Ectodermal cell (in vitro differentiated cells): ENCODE data around the gene EML1.

ENCODE experiments used
- H3K27ac ChIP-seq: 2 replicates; pipeline ENCODE4 v1.7.0; 2013; ENCODE audit warnings: mild to moderate bottlenecking, low read depth, low read length; ENCODE audit not compliant: insufficient read depth, poor library complexity, severe bottlenecking
- H3K27me3 ChIP-seq: 2 replicates; pipeline ENCODE4 v1.7.0; 2013; ENCODE audit warnings: mild to moderate bottlenecking, low read length; ENCODE audit not compliant: insufficient read depth, control insufficient read depth, poor library complexity, severe bottlenecking
- H3K36me3 ChIP-seq: one replicate; pipeline ENCODE4 v1.7.0; 2013; ENCODE audit warnings: low read length; ENCODE audit not compliant: control insufficient read depth, insufficient read depth
- H3K4me1 ChIP-seq: one replicate; pipeline ENCODE4 v1.7.0; 2013; ENCODE audit warnings: low read length; ENCODE audit not compliant: control insufficient read depth, insufficient read depth
- H3K4me3 ChIP-seq: 2 replicates; pipeline ENCODE4 v1.7.0; 2013; ENCODE audit warnings: low read depth, low read length, control low read depth; ENCODE audit not compliant: insufficient read depth
- H3K9me3 ChIP-seq: 2 replicates; pipeline ENCODE4 v1.7.0; 2013; ENCODE audit warnings: mild to moderate bottlenecking, low read length, moderate library complexity; ENCODE audit not compliant: control insufficient read depth
- WGBS, 2 experiments: methylation state at CpG; one replicate each; pipeline ENCODE4 v1.1.7; 2013; ENCODE audit warnings: missing lambda C conversion rate in 2 of 2; 5-methylcytosine and 5-hydroxymethylcytosine counted together

The EML1 gene

GRCh38 chr14:99971941-99972747 lies 178.9 kb downstream of the EML1 start:
- H3K4me3 ChIP-seq = peak overlapping the region; percentile 88
- WGBS, 2 experiments = 1% methylated on average over 79 of the region's 79 CpGs
- no peaks in the 10 kb centered on the region for H3K9me3 ChIP-seq
- peaks cover 4% of the 10 kb centered on the region for H3K36me3 ChIP-seq
- no peaks in the 10 kb centered on the region for H3K4me1 ChIP-seq
- no peak overlapping the region for H3K27ac ChIP-seq
- peaks cover 20% of the 10 kb centered on the region for H3K27me3 ChIP-seq

GRCh38 chr14:99972748-99973466 lies 179.7 kb downstream of the EML1 start:
- 68 to 85% methylated on average over 8 to 11 of the region's 11 CpGs for WGBS, 2 experiments
- Histone ChIP-seq H3K27me3 (peaks cover 20% of the 10 kb centered on the region), H3K4me3 (peak overlapping the region; percentile 88), H3K4me1 (no peaks in the 10 kb centered on the region), H3K27ac (no peak overlapping the region), H3K36me3 (peaks cover 4% of the 10 kb centered on the region), H3K9me3 (no peaks in the 10 kb centered on the region)

- Histone ChIP-seq H3K27me3 (peaks cover 9% of the 10 kb centered on the region), H3K27ac (no peak overlapping the region), H3K9me3 (no peaks in the 10 kb centered on the region), H3K36me3 (peaks cover 4% of the 10 kb centered on the region), H3K4me3 (no peak overlapping the region), H3K4me1 (no peaks in the 10 kb centered on the region)
These were observed 182.0 kb downstream of the EML1 start for GRCh38 chr14:99975190-99975589.

GRCh38 chr14:99976021-99976420 lies 182.8 kb downstream of the EML1 start:
- Histone ChIP-seq H3K27me3 (peaks cover under 1% of the 10 kb centered on the region), H3K9me3 (no peaks in the 10 kb centered on the region), H3K4me1 (no peaks in the 10 kb centered on the region), H3K27ac (no peak overlapping the region), H3K4me3 (no peak overlapping the region), H3K36me3 (peaks cover 4% of the 10 kb centered on the region)
- WGBS, 2 experiments = no CpG with 5 or more reads among the region's 1 CpG

GRCh38 chr14:99976681-99977080 lies 183.5 kb downstream of the EML1 start:
- H3K36me3 ChIP-seq = peaks cover 4% of the 10 kb centered on the region

GRCh38 chr14:99980299-99980698 lies 187.1 kb downstream of the EML1 start:
- H3K27ac ChIP-seq = no peak overlapping the region
- H3K9me3 ChIP-seq = no peaks in the 10 kb centered on the region
- H3K4me1 ChIP-seq = no peaks in the 10 kb centered on the region
- H3K4me3 ChIP-seq = no peak overlapping the region
- peaks cover 3% of the 10 kb centered on the region for H3K36me3 ChIP-seq
- WGBS, 2 experiments = 92 to 98% methylated on average over 7 of the region's 7 CpGs
- no peaks in the 10 kb centered on the region for H3K27me3 ChIP-seq

More at GRCh38 chr14:99976681-99977080, 183.5 kb downstream of the EML1 start:
- 89 to 100% methylated on average over 3 of the region's 3 CpGs for WGBS, 2 experiments
- Histone ChIP-seq H3K27me3 (no peaks in the 10 kb centered on the region), H3K4me3 (no peak overlapping the region), H3K4me1 (no peaks in the 10 kb centered on the region), H3K27ac (no peak overlapping the region), H3K9me3 (no peaks in the 10 kb centered on the region)

GRCh38 chr14:99981806-99982205 lies 188.6 kb downstream of the EML1 start:
- no peak overlapping the region for H3K4me3 ChIP-seq
- H3K9me3 ChIP-seq = no peaks in the 10 kb centered on the region
- H3K27me3 ChIP-seq = no peaks in the 10 kb centered on the region
- H3K4me1 ChIP-seq = no peaks in the 10 kb centered on the region
- no peak overlapping the region for H3K27ac ChIP-seq
- no peaks in the 10 kb centered on the region for H3K36me3 ChIP-seq
- WGBS, 2 experiments = 89 to 91% methylated on average over 5 of the region's 5 CpGs

- Histone ChIP-seq H3K4me3 (no peak overlapping the region), H3K27ac (no peak overlapping the region), H3K4me1 (no peaks in the 10 kb centered on the region), H3K9me3 (no peaks in the 10 kb centered on the region), H3K36me3 (no peaks in the 10 kb centered on the region), H3K27me3 (no peaks in the 10 kb centered on the region)
- WGBS, 2 experiments = 38 to 42% methylated on average over 5 of the region's 5 CpGs
These were observed 189.5 kb downstream of the EML1 start for GRCh38 chr14:99982537-99983250.

- 93 to 94% methylated on average over 4 of the region's 4 CpGs for WGBS, 2 experiments
- no peak overlapping the region for H3K27ac ChIP-seq
- no peaks in the 10 kb centered on the region for H3K27me3 ChIP-seq
- H3K4me3 ChIP-seq = no peak overlapping the region
- no peaks in the 10 kb centered on the region for H3K9me3 ChIP-seq
- no peaks in the 10 kb centered on the region for H3K36me3 ChIP-seq
- no peaks in the 10 kb centered on the region for H3K4me1 ChIP-seq
These were observed 190.2 kb downstream of the EML1 start for GRCh38 chr14:99983251-99984015.
